HepG2 (cell line): ENCODE data around the gene STX4. TPM values are rescaled to one million over a fixed set of nuclear protein-coding genes. Genes with fewer than 3 reads are reported as not detected.

Source experiments
- BCL6 ChIP-seq: IDR thresholded peaks from 2 replicates; pipeline ENCODE4 v1.6.1; 2016; ENCODE audit warnings: missing genetic modification reagents, missing compliant biosample characterization
- CHD2 ChIP-seq: IDR thresholded peaks from 2 replicates; pipeline ENCODE4 v1.6.1; 2011; ENCODE audit warnings: low read depth, low read length, improper control_type of control experiment
- ISL2 ChIP-seq: sonication (generic); formaldehyde crosslinking; IDR thresholded peaks from 2 replicates; pipeline ENCODE4 v1.5.0; 2020; ENCODE audit warnings: missing genetic modification reagents
- JDP2 ChIP-seq: sonication (generic); formaldehyde crosslinking; IDR thresholded peaks from 2 replicates; pipeline ENCODE4 v1.8.1; 2022; ENCODE audit warnings: missing genetic modification reagents, borderline replicate concordance
- KDM3A ChIP-seq: IDR thresholded peaks from 2 replicates; pipeline ENCODE4 v1.6.1; 2018; ENCODE audit warnings: low read depth, missing compliant biosample characterization
- MED8 ChIP-seq: sonication (generic); formaldehyde crosslinking; IDR thresholded peaks from 2 replicates; pipeline ENCODE4 v1.8.1; 2023; ENCODE audit warnings: mild to moderate bottlenecking, missing genetic modification reagents; ENCODE audit not compliant: insufficient replicate concordance
- MEF2D ChIP-seq: sonication (generic); formaldehyde crosslinking; IDR thresholded peaks from 2 replicates; pipeline ENCODE4 v1.5.1; 2020; ENCODE audit warnings: mild to moderate bottlenecking, missing genetic modification reagents
- MEIS1 ChIP-seq: sonication (generic); formaldehyde crosslinking; IDR thresholded peaks from 2 replicates; pipeline ENCODE4 v1.9.0; 2021; ENCODE audit warnings: mild to moderate bottlenecking, missing genetic modification reagents, moderate library complexity, borderline replicate concordance
- NR2C2 ChIP-seq: sonication (generic); formaldehyde crosslinking; IDR thresholded peaks from 2 replicates; pipeline ENCODE4 v1.4.0; 2020; ENCODE audit warnings: missing genetic modification reagents, mild to moderate bottlenecking, moderate library complexity, borderline replicate concordance
- PLRG1 ChIP-seq: fragments of 450-650 bp; conservative IDR thresholded peaks from 2 replicates; pipeline ENCODE4 v1.6.1; 2016
- RARG ChIP-seq: sonication (generic); formaldehyde crosslinking; IDR thresholded peaks from 2 replicates; pipeline ENCODE4 v1.4.0; 2020; ENCODE audit warnings: low read depth, mild to moderate bottlenecking, missing genetic modification reagents
- SALL1 ChIP-seq: sonication (generic); formaldehyde crosslinking; IDR thresholded peaks from 2 replicates; pipeline ENCODE4 v1.8.0; 2022; ENCODE audit warnings: mild to moderate bottlenecking, missing genetic modification reagents
- TCF7L2 ChIP-seq: IDR thresholded peaks from 2 replicates; pipeline ENCODE4 v1.6.1; 2011; ENCODE audit warnings: mild to moderate bottlenecking, low read depth, low read length, moderate library complexity
- THAP9 ChIP-seq: sonication (generic); formaldehyde crosslinking; IDR thresholded peaks from 2 replicates; pipeline ENCODE4; 2020; ENCODE audit warnings: missing genetic modification reagents, mild to moderate bottlenecking, borderline replicate concordance
- ZBTB25 ChIP-seq: IDR thresholded peaks from 2 replicates; pipeline ENCODE4 v1.6.1; 2018; ENCODE audit warnings: missing genetic modification reagents
- ZBTB46 ChIP-seq: sonication (generic); formaldehyde crosslinking; IDR thresholded peaks from 2 replicates; pipeline ENCODE4 v1.4.0; 2020; ENCODE audit warnings: mild to moderate bottlenecking, missing genetic modification reagents, borderline replicate concordance
- ZNF550 ChIP-seq: sonication (generic); formaldehyde crosslinking; IDR thresholded peaks from 2 replicates; pipeline ENCODE4 v1.4.0; 2020; ENCODE audit warnings: mild to moderate bottlenecking, missing genetic modification reagents, borderline replicate concordance
- ZNF563 ChIP-seq: sonication (generic); formaldehyde crosslinking; IDR thresholded peaks from 2 replicates; pipeline ENCODE4 v1.8.0; 2022; ENCODE audit warnings: mild to moderate bottlenecking, moderate library complexity, missing genetic modification reagents
- ZNF564 ChIP-seq: sonication (generic); formaldehyde crosslinking; IDR thresholded peaks from 2 replicates; pipeline ENCODE4 v1.8.1; 2023; ENCODE audit warnings: mild to moderate bottlenecking, missing genetic modification reagents
- ZNF572 ChIP-seq: sonication (generic); formaldehyde crosslinking; IDR thresholded peaks from 2 replicates; pipeline ENCODE4 v1.5.1; 2020; ENCODE audit warnings: mild to moderate bottlenecking, missing genetic modification reagents
- ZNF644 ChIP-seq: IDR thresholded peaks from 2 replicates; pipeline ENCODE4 v1.6.1; 2016; ENCODE audit warnings: low read depth
- ZNF691 ChIP-seq: sonication (generic); formaldehyde crosslinking; IDR thresholded peaks from 2 replicates; pipeline ENCODE4 v1.4.0; 2020; ENCODE audit warnings: missing genetic modification reagents, low read depth, mild to moderate bottlenecking, borderline replicate concordance
- ZNF766 ChIP-seq: sonication (generic); formaldehyde crosslinking; IDR thresholded peaks from 2 replicates; pipeline ENCODE4 v1.5.0; 2020; ENCODE audit warnings: missing genetic modification reagents, borderline replicate concordance
- polyA plus RNA-seq, 8 experiments: library from polyadenylated mRNA; depleted of rRNA in 3 of 8; stranded (reverse) in 7 of 8; unstranded in 1 of 8; fragments of >200 nt; fragmentation: Illumina TruSeq in 4 of 8; extraction: Trizol in 4 of 8; gene quantifications; 2 replicates each; pipeline versions ENCODE4 v1.2.1 to v1.2.3, GENCODE V29; 2011 to 2016; ENCODE audit warnings: low read depth in 4 of 8, missing spikeins in 1 of 8, mixed read lengths in 1 of 8; ENCODE audit not compliant: insufficient read depth in 1 of 8
- total RNA-seq, 5 experiments: library from RNA; depleted of rRNA; stranded (reverse); fragments of >200 nt; fragmentation: Illumina TruSeq; extraction: Trizol; gene quantifications; 2 replicates each; pipeline ENCODE4 v1.2.3, GENCODE V29; 2016; ENCODE audit warnings: low read depth in 1 of 5

The STX4 gene
- total and polyA plus RNA-seq, 2 of the 13 experiments (the other 11 are each of a cell fraction or from before 2014, with no cell fraction given), result 29.2 to 34.6 TPM

GRCh38 chr16:30996985-30997724 lies 36.2 kb upstream of the STX4 start (continued):
- TF ChIP-seq PLRG1, result no peak
- no peak for TF ChIP-seq ZBTB25 (CRISPR knock-in tag)
- TF ChIP-seq TCF7L2, result no peak
- TF ChIP-seq ZBTB46 (CRISPR knock-in tag), result no peak
- 0 out of 2 replicates have a peak, but pooled peaks have one; percentile 6 for TF ChIP-seq ZNF766
- no peak for TF ChIP-seq THAP9 (CRISPR knock-in tag)
- no peak for TF ChIP-seq CHD2
- peak; percentile 18 for TF ChIP-seq MEIS1 (CRISPR knock-in tag)
- peak; percentile 78 for TF ChIP-seq MED8 (CRISPR knock-in tag)
- TF ChIP-seq KDM3A (CRISPR knock-in tag), result peak; percentile 62; the same call in 1 of the 2 replicates
- TF ChIP-seq ZNF563 (CRISPR knock-in tag), result peak; percentile 64
- peak; percentile 50; the same call in 1 of the 2 replicates for TF ChIP-seq MEF2D (CRISPR knock-in tag)
- TF ChIP-seq ZNF564, result 0 out of 2 replicates have a peak, but pooled peaks have one; percentile 20
- no peak for TF ChIP-seq NR2C2
- TF ChIP-seq ISL2, result 0 out of 2 replicates have a peak, but pooled peaks have one; percentile 25
- TF ChIP-seq RARG (CRISPR knock-in tag), result no peak
- TF ChIP-seq ZNF550 (CRISPR knock-in tag), result no peak
- TF ChIP-seq BCL6 (CRISPR knock-in tag), result peak; percentile 57
- TF ChIP-seq SALL1 (CRISPR knock-in tag), result peak; percentile 86
- no peak for TF ChIP-seq JDP2 (CRISPR knock-in tag)
- TF ChIP-seq ZNF691, result no peak
- TF ChIP-seq ZNF644 (CRISPR knock-in tag), result no peak
- TF ChIP-seq ZNF572 (CRISPR knock-in tag), result no peak
